Vagina (tissue), 2 donors: Measurements from ENCODE around the gene LRRC27.

ENCODE experiments used
- POLR2AphosphoS5 ChIP-seq, 2 donors: sonication (generic); formaldehyde crosslinking; IDR thresholded peaks; one replicate each; pipeline ENCODE4 v1.9.0; 2017; ENCODE audit warnings: antibody characterized with exemption in 2 of 2, mild to moderate bottlenecking in 2 of 2, low read depth in 1 of 2; ENCODE audit not compliant: insufficient read depth in 1 of 2
- TF ChIP-seq, protein P1 (sequence below), 3 experiments: fragments of 450-650 bp in 2 of 3; fragments of 200-600 bp in 1 of 3; sonication (generic) in 1 of 3; IDR thresholded peaks; one replicate each; pipeline ENCODE4 v1.5.1; 2017 to 2019; ENCODE audit warnings: antibody characterized with exemption in 3 of 3, mild to moderate bottlenecking in 2 of 3, moderate library complexity in 2 of 3

DNA sequence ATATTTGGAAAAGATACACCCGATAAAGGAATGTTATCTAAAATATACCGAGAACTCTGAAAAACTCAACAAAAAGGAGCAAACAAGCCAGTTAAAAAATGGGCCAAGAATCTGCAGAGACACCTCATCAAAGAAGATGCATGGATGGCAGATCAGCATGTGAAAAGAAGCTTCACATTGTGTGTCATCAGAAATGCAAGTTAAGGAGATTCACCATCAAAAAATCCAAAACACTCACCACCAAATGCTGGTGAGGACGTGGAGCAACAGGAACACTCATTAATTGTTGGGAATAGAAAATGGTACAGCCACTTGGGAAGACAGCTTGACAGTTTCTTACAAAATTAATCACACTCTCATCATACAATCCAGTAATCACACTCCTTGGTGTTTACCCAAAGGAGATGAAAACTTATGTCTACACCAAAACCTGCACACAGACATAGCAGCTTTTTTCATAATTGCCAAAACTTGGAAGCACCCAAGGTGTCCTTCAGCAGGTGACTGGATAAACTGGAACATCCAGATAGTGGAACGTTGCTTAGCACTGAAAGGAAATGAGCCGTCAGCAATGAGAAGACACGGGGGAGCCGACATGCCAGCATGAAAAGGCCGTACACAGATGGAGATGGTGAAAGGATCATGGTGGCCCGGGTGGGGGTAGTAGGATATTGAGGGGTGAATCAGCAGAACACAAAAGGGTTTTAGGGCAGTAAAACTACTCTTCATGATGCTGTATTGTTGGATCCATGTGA is 37.1 kb downstream of the LRRC27 start:
- TF ChIP-seq POLR2AphosphoS5 (IDR thresholded peaks at IDR 0.05; ENCODE audit: insufficient read depth in 1 of 2, low read depth in 1 of 2) = no peak
- TF ChIP-seq, protein P1, sequence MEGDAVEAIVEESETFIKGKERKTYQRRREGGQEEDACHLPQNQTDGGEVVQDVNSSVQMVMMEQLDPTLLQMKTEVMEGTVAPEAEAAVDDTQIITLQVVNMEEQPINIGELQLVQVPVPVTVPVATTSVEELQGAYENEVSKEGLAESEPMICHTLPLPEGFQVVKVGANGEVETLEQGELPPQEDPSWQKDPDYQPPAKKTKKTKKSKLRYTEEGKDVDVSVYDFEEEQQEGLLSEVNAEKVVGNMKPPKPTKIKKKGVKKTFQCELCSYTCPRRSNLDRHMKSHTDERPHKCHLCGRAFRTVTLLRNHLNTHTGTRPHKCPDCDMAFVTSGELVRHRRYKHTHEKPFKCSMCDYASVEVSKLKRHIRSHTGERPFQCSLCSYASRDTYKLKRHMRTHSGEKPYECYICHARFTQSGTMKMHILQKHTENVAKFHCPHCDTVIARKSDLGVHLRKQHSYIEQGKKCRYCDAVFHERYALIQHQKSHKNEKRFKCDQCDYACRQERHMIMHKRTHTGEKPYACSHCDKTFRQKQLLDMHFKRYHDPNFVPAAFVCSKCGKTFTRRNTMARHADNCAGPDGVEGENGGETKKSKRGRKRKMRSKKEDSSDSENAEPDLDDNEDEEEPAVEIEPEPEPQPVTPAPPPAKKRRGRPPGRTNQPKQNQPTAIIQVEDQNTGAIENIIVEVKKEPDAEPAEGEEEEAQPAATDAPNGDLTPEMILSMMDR (IDR thresholded peaks at IDR 0.05) = no peak
